PFSK-1 (cell line): Measurements from ENCODE around the gene CCDC71L.

ENCODE experiments used
- FOXP2 ChIP-seq: optimal IDR thresholded peaks from 2 replicates; pipeline ENCODE3; 2011; ENCODE audit warnings: borderline replicate concordance, control low read depth, inconsistent platforms; ENCODE audit not compliant: insufficient read depth; ENCODE audit errors: extremely low read length, extremely low read depth
- POLR2AphosphoS5 ChIP-seq: IDR thresholded peaks from 2 replicates; pipeline ENCODE4 v1.6.1; 2012; ENCODE audit warnings: low read depth, mild to moderate bottlenecking, control low read depth, low read length, moderate library complexity
- REST ChIP-seq, 2 experiments: IDR thresholded peaks; 2 replicates each; pipeline versions ENCODE4 v1.6.1 to v1.8.0; 2011 to 2012; ENCODE audit warnings: low read depth in 2 of 2, low read length in 2 of 2, control low read depth in 1 of 2, inconsistent platforms in 1 of 2, mild to moderate bottlenecking in 1 of 2, moderate library complexity in 1 of 2; ENCODE audit not compliant: insufficient read depth in 1 of 2
- SIN3A ChIP-seq: IDR thresholded peaks from 2 replicates; pipeline ENCODE4 v1.6.1; 2012; ENCODE audit warnings: mild to moderate bottlenecking, low read length, moderate library complexity, borderline replicate concordance; ENCODE audit not compliant: insufficient read depth
- TAF1 ChIP-seq: IDR thresholded peaks from 2 replicates; pipeline ENCODE4 v1.6.1; 2012; ENCODE audit warnings: low read length, control low read depth, borderline replicate concordance; ENCODE audit not compliant: insufficient read depth

CCDC71L gene

DNA sequence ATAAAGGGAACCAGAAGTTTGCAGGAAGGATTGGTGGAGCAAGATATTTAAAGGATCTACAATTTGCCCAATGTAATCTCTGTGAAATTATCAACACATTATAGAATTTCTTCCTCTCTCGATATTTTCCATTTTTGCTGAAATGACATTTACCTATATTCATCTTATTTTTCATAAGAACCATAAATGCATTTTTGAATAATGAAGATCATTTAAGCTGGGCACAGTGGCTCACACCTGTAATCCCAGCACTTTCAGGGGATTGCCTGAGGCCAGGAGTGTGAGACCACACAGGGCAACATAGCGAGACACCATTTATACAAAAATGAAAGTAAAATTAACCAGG lies 37.7 kb downstream of the CCDC71L start:
- TF ChIP-seq TAF1, result no peak

- TF ChIP-seq REST (IDR thresholded peaks at IDR 0.05; ENCODE audit: insufficient read depth in 1 of 2, low read depth in 2 of 2, low read length in 2 of 2), result no peak
- TF ChIP-seq POLR2AphosphoS5, result no peak
- TF ChIP-seq FOXP2, result no peak
- no peak for TF ChIP-seq SIN3A
- no peak for TF ChIP-seq TAF1
Measured at GRCh38 chr7:106622654-106623314, 38.2 kb downstream of the CCDC71L start.

DNA sequence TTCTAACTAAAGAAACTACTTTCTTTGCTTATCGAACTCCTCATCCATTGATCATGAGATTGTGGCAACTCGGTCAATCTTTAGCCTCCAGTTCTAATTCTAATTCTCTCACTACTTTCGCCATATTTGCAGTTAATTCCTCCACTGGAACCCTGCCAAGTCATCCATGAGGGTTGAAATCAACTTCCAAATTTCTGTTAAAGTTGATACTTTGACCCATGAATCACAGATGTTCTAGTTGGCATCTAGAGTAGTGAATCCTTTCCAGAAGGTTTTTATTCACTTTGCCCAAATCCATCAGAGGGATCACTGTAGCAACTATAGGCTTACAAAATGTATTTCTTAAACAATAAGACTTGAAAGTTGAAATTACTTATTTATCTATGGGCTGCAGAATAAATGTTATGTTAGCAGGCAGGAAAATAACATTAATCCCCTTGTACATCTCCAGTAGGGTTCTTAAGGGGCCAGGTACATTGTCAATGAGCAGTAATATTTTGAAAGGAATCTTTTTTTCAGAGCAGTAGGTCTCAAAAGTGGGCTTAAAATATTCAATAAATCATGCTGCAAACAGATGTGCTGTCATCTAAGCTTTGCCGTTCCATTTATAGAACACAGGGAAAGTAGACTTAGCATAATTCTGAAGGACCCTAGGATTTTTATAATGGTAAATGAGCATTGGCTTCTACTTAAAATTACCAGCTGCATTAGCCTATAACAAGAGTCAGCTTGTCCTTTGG lies 39.4 kb downstream of the CCDC71L start:
- TF ChIP-seq TAF1, result no peak
- no peak for TF ChIP-seq SIN3A
- no peak for TF ChIP-seq REST (IDR thresholded peaks at IDR 0.05; ENCODE audit: insufficient read depth in 1 of 2, low read depth in 2 of 2, low read length in 2 of 2)
- no peak for TF ChIP-seq POLR2AphosphoS5
- TF ChIP-seq FOXP2, result no peak

DNA sequence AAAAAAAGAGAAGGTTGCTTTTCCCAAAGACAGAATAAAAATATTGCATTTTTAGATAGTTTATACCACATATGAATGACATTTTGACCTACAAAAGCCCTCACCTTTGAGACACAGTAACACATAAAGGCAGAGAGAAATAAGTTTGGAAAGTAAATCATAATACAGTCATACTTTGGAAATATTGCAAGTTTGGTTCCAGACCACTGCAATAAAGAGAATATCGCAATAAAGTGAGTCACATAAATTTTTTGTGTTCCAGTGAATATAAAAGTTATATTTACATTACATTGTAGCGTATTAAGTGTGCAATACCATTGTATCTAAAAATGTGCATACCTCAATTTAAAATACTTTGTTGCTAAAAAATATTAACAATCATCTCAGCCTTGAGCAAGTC lies 40.3 kb downstream of the CCDC71L start:
- no peak for TF ChIP-seq SIN3A
- TF ChIP-seq TAF1, result no peak
- no peak for TF ChIP-seq POLR2AphosphoS5

DNA sequence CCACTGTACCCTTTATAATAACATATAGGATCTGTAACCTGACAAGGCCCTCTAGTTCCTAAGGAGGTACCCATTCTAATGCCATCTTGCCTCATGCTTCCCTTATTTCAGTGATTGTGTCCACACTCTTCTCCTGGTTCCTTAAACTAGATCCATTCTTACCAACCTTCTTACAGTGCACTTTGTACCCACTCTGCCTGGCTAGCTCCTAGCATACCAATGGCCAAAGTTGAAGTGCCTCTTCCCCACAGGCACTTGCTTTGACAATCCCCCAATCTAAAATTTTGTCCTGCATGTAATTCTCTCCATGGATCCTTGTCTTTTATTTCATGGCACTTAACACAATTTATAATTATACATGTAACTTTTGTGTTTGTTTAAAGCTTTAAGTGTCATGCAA lies 40.9 kb downstream of the CCDC71L start:
- TF ChIP-seq REST (IDR thresholded peaks at IDR 0.05; ENCODE audit: insufficient read depth in 1 of 2, low read depth in 2 of 2, low read length in 2 of 2) (no peak), POLR2AphosphoS5 (no peak), SIN3A (no peak), FOXP2 (no peak), TAF1 (no peak)

GRCh38 chr7:106619213-106619612 lies 41.7 kb downstream of the CCDC71L start:
- TF ChIP-seq REST (IDR thresholded peaks at IDR 0.05; ENCODE audit: insufficient read depth in 1 of 2, low read depth in 2 of 2, low read length in 2 of 2) (no peak), POLR2AphosphoS5 (no peak), TAF1 (no peak), FOXP2 (no peak), SIN3A (no peak)
